ENCODE data around the gene HACD2.

DNA sequence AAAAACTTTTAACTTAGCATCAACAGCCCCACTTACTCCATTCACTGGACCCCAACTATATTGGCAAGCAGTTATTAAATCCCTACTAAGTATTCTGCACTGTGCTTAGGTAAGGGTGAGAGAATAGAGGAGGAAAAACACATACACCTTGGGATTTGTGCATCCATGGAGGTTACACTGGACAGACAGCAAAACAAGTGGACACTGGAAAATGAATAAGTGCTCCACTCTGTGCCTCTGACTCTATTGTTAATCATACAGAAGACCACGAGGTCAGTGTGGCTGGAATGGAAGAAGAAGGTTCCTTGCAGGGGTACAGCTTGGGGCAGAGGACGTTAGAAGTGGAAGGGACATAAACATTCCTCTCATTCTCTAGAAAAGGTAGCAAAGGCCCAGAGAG lies 139.2 kb downstream of the HACD2 start:
- TF ChIP-seq POLR2AphosphoS5 (IDR thresholded peaks at IDR 0.05; ENCODE audit: borderline replicate concordance, low read depth, low read length): no peak
- TF ChIP-seq EZH2 (IDR thresholded peaks at IDR 0.05): no peak

Data from SK-N-MC (cell line).